Left ventricle myocardium superior (tissue), 1 donor: Measurements from ENCODE around the gene HIRIP3. TPM values are rescaled to one million over a fixed set of nuclear protein-coding genes. Genes with fewer than 3 reads are reported as not detected.
A peak's percentile ranks its signal among the peaks of the same experiment; 100 is the strongest.
"Not testable (repeated sequence)": the region's sequence is repeated elsewhere in the genome, so short reads cannot be mapped to it uniquely, and the experiment has no call there.

Experiments
- ATAC-seq: fragments of 200-7000 bp; cut with Tn5 transposase; one replicate; pipeline ENCODE4 v1.9.1; 2020; ENCODE audit warnings: mild to moderate bottlenecking, moderate library complexity
- DNase-seq: peaks from one replicate; pipeline ENCODE4 v3.0.0-alpha.2; 2020
- intact Hi-C: fragments of 100-400 bp; cut with micrococcal nuclease; formaldehyde crosslinking; loops from one replicate; pipeline ENCODE4 v1.11.0; 2022
- total RNA-seq: library from RNA; stranded (reverse); fragmentation: NEBNext Ultra II Directional; extraction: Animal tissue kit (Norgen Biotek cat#: 25700); gene quantifications from one replicate; pipeline ENCODE4 v1.2.1, GENCODE V29; 2021
- donor health status: DM: no; HTN: yes; CAD: no; lungs with severe emphysema.

The HIRIP3 gene
- total RNA-seq, 1 donor from 2014 or later: 19.4 TPM

DNA sequence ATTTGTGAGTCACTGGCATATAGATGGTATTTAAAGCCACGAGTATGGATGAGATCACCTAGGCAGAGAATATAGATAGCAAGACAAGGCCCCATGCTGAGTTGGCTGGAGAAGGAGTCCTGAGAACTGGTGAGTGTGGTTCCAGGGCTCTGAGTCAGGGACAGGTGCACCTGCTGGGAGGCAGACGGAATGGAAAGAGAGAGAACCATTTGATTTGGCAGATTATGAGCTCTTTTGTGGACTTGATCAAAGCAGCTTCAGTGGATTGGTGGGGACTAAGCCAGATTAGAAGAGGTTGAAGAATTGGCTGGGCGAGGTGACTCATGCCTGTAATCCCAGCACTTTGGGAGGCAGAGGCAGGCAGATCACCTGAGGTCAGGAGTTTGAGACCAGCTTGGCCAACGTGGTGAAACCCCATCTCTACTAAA, 23.3 kb upstream of the HIRIP3 start:
- DNase-seq (no peak), ATAC-seq (no peak)
- intact Hi-C loops: no loop called here

DNA sequence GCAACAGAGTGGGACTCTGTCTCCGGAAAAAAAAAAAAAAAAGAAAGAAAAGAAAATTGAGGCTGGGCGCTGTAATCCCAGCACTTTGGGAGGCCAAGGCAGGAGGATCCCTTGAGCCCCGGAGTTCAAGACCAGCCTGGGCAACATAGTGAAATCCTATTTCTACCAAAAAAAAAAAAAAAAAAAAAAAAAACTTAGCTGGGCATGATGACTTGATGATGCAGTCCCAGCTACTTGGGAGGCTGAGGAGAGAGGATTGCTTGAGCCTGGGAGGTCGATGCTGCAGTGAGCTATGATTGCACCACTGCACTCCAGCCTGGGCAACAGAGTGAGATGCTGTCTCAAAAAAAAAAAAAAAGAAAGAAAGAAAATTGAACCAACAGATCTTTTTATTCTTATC, 22.5 kb upstream of the HIRIP3 start:
- ATAC-seq, intact Hi-C loops: not testable (repeated sequence)
- peak; percentile 1 for DNase-seq

DNA sequence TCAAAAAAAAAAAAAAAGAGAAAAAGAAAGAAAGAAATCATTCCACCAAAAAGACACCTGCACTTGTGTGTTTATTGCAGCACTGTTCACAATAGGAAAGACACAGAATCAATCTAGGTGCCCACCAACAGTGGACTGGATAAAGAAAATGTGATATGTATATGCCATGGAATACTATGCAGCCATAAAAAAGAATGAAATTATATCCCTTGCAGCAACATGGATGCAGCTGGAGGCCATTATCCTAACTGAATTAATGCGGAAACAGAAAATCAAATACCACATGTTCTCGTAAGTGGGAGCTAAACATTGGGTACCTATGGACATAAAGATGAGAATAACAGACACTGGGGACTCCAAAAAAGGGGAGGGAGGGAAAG, 21.9 kb upstream of the HIRIP3 start:
- ATAC-seq (no peak), DNase-seq (no peak)
- intact Hi-C loops: no loop called here

DNA sequence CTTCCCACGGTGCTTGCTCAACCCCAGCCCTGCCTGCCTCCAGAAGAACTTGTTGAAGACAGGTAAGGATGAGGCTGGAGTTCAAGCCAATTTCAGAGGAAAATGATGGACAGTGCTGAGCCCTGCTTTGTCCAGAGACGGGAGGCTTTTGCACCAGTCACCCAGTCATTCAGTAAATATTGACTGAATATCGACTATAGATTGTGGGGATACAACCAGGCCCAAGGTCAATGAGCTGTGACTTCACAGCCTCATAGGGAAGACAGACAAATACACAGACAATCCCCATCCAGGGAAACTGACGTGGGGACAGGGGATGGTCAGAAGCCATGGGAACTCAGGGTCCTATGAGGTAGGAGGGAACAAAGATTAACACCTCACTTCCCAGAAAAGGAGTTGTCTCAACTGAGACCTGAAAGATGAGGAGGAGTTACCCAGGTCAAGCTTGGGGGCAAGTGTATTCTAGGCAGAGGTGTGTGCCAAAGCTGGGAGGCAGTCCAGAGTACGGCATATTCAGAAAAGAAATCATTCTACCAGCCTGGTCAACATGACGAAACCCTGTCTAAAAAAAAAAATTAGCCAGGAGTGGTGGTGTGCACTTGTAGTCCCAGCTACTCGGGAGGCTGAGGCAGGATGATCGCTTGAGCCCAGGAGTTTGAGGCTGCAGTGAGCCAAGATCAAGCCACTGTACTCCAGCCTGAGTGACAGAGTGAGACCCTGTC, 21.3 kb upstream of the HIRIP3 start:
- ATAC-seq (no peak), DNase-seq (no peak)
- intact Hi-C loops: no loop called here

DNA sequence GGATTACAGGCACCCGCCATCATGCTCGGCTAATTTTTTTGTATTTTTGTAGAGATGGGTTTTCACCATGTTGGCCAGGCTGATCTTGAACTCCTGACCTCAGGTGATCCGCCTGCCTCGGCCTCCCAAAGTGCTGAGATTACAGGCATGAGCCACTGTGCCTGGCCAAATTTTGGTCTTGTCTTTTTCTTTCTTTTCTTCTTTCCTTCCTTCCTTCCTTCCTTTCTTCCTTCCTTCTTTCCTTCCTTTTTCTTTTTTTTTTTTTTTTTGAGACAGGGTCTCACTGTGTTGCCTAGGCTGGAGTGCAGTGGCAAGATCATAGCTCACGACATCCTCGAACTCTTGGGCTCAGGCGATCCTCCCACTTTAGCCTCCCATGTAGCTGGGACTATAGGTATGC, 20.0 kb upstream of the HIRIP3 start:
- DNase-seq, intact Hi-C loops, ATAC-seq: not testable (repeated sequence)

DNA sequence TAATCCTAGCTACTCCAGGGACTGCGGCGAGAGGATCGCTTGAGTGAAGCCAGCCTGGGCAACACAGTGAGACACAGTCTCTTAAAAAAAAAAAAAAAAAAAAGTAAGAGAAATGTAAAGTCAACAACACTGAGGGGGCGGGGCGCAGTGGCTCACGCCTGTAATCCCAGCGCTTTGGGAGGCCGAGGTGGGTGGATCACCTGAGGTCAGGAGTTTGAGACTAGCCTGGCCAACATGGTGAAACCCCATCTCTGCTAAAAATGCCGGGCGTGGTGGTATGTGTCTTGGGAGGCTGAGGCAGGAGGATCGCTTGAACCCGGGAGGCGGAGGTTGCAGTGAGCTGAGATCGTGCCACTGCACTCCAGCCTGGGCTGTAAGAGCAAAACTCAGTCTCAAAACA, 17.2 kb upstream of the HIRIP3 start:
- DNase-seq, intact Hi-C loops, ATAC-seq: not testable (repeated sequence)

DNA sequence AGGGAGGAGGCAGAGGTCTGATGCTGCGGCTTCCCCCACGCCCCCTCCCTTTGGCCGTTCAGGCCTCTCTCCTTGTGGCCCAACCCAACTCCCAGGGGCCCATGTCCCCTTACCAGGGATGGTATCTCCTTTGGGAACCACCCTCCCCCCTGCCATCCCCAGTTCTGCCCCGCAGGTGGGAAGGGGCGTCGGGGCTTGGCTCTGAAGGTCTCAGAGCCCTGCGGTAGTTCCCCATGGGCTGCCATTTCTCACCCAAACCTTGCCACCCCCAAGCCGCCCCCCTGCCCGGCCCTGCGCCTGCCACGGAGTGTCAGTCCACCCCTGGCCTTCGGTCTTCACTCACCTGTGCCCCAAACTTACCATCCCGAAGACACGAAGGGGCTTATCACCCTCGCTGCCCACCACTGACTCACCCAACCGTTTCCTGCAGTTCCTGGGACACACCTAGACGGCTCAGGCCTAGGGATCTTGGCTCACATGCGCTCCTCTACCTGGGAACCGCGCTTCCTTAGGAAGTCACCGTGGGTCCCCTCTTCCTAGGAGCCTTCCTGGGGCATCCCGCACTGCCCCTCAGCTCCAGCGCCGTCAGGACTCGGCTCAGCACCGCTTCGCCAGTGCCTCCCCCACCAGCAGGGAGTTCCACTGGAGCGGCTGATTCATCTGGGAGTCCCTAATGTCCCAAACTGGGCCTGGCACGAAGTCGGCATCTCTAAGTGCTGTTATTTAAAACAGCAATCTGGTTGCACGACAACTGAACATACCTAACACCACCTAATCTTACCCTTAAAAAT, 16.5 kb upstream of the HIRIP3 start:
- no peak for ATAC-seq
- no peak for DNase-seq
- intact Hi-C loops: no loop called here

DNA sequence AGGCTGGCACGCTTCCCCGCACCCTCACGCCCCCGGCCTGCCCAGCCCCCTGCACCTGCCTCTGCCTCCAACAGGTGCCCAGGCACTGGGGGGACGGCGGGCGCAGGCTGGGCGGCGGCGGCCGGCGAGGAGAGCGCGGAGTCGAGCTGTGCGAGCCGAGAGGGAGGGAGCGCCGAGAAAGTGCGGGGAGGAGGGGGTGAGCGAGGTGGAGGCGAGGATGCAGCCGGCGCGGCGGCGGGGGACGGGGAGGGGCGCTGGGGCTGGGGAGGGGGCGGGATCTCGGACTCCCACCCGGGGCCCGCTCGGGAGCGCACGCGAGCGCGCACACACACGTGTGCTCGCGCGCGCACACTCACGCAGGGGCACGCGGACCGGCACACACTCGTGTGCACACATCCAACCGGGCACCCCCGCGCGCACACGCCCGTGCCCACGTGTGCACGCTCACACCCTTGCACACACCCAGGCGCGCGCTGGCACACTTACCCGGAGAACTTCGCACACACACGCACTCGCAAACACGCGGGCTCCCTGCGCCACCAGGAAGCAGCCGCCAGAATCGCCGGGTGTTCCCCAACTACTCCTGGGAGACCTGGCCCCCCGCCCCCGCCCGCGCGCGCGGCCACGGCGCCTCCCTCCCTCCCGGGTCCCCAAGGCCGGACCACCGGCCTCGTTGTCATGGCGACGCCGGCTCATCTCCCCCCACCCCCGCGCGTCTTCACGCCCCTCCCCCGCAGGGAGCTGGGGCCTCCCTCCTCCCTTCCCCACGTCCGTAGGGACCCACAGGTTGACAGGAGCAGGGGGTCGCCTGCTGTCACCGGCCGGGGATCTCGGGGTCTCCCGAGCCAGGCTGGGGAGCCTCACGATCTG, 15.7 kb upstream of the HIRIP3 start, which contains the start of gene DOC2A:
DOC2A (minus strand) TSS at position 184 of the 870 bp plus-strand sequence. CDS start 805 bp downstream, outside the sequence.
- no peak for DNase-seq
- ATAC-seq: no peak
- intact Hi-C loops: no loop called here

DNA sequence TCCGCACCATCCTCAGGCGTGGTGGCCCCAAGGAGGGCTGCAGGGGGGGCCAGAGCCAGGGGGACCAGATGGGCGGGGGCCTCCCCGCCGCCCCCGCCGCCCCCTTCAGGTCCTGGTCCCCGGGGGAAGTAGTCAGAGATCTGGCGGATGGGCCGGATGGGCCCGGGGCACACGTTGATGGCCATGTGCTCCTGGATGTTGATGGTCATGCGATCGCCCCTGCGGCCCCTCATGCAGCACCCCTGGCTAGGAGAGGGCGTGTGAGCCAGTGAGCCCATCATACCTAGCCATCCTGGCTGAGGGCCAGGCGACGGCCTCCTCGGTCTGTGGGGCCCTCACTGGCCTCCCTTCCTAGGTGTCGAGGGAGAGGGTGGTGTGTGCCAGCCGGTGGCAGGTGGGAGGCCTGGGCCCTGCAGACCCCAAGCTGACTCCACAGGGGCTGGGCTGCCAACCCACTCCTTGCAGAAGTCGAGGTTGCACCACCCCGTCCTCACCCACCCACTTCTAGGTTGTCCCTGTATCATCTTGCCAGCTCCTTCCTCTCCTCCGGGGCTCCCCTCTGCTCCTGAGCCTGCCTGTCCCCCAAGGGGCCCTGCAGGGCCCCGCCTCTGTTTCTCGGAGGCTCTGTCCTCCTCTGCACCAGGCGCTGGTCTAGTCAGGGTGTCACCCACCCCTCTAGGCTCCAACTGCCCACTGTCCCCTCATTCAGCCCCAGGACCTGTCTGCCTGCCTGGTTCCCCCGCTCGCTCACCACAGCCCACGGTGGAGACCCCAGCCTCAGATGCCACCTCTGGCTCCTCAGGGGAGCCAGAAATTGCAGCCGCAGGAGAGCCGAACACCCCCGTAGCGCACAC, 14.8 kb upstream of the HIRIP3 start:
- ATAC-seq (no peak), DNase-seq (no peak)
- intact Hi-C loops: no loop called here

DNA sequence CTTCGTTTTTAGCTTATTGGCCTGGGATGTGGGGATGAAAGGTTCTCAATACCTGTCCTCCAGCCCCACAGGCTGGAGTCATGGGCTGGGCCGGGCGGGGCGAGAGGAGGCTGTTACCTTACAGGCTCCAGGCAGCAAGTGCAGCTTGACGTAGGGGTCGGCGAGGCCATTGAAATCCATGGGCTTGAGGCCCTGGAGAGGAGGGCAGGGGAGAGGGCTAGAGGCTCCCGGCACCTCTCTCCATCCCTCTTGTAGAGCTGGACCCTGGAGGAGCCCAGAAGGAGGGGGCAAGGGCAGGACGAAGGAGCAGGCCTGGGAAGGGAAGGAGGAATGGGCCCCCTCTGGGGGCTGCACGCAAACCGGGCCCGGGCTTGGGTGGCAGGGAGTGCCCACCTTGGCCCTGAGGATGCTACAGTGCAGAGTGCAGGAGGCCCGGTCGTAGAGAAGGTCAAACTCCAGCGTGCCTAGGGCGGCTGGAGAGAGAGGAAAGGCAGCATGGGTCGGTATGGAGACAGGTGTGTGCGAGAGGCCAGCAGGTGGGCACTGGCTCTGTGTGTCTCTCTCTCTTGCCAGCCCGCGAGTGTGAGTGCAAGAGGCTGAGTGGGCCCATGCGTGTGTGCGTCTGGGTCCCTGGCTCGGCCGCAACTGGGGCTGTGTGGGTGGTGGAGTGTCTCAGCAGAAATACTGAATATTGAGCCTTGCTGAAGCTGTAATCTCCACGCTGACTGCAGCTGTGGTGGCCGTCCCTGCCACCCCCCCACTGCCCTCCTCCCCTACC, 13.9 kb upstream of the HIRIP3 start:
- DNase-seq (no peak), ATAC-seq (no peak)
- intact Hi-C loops: no loop called here

DNA sequence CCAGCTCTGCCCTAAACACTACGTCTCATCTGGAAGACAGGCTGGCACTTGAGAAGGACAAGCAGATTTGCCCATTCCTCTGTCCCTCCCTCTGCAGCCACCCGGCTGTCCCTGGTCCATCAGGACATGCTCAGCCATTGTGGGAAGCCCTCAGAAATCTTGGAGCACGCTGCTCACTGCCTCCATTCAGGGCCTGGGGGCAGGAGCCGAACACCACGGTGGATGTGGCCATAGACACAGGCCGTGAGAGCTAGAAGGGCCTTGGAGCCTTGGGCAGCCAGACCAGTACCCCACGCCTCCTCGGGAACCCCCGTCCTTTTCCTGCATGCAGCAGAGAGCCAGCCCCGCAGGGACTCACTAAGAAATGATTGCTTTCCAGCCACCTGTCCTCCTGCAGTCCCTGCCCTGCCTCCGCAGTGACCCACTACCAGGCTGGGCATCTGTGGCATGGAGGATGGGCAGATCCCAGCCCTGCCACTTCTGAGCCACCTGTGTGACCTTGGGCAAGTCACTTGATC, 12.0 kb upstream of the HIRIP3 start:
- peak; percentile 13 for DNase-seq
- intact Hi-C loops: no loop called here
- no peak for ATAC-seq

DNA sequence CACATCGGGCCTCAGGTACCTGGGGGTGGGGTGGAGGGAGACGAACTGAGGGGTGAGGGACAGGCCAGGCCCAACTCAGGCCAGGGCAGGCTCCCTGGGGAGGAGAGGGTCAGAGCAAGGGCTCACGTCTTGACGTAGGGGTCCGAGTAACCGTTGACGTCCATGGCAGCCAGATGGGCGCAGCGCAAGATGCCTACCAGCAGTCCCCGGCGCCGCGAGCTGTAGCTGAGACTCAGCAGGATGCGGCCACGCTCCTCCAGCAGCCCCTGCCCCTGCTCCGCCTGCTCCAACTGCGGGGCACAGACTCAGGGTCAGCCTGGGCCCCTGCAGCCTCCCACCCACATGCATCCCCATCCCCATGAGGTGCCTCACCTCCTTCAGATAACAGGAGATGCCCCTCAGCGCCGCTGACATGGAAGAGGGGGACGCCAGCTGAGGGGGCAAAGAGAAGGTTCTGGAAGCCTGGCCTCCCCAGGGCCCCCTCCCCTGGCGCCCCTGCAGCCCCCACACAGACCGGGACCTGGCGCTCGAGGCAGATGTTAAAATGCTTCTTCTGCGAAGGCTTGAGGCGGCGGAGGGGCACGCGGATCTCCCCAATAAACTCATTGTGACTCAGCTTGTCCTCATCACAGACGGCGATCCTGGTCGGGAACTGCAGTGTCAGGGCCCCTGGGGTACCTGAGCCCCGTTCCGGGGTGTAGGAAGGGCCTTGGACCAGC, 11.4 kb upstream of the HIRIP3 start:
- DNase-seq: no peak
- intact Hi-C loops: no loop called here
- ATAC-seq: no peak

DNA sequence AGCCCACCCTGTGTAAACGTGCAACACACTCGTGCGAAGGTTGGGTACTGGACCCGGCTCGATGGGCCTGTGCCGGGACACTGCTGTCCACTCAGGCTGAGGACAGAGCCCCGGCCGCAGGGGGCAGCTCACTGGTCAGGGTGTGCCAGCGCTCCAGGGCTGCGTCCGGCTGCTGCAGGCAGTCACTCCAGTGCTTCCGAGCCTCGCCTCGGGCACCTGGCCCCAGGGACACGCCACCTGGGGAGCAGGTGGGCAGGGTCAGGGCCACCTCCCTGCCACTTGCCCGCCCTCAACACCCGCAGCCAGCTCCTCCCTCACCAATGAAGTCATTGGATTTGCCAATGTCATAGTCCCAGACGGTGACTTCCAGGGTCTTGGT, 10.7 kb upstream of the HIRIP3 start:
- ATAC-seq (no peak), DNase-seq (no peak)
- intact Hi-C loops: no loop called here

DNA sequence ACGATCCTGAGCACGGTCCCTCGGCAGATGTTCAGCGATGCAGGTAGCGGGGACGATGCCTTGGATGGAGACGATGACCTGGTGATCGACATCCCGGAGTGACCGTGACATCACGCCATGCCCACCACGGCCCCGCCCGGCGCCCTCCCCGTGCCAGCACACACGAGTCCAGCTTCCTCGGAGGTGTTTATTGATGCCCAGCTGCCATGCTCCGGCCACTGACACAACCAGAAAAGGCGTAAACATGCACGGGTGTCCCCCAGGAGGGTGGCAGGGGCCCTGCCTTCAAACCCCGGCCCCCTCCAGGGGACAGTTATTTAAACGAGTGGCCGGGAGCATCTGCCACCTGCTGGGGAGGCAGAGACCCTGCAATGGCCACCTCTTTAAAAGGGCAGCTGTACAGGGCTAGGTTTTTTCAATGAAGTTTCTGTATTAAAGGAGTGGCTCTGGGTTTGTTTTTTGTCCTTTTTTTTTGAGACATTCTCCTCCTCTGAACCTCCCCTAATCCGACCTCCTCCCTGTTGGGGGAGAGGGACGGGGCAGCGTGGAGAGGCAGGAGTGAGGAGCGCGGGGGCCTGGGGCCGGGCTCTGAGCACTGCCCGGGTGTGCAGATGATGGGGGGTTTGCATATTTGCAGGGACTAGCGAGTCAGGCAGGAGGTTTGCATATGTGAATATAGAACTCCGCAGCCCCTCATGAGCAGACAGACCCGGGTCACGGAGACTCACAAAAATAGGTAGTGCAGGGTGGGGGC, 10.1 kb upstream of the HIRIP3 start:
- DNase-seq (peak; percentile 39), ATAC-seq (peak; percentile 64)
- intact Hi-C loops: no loop called here

DNA sequence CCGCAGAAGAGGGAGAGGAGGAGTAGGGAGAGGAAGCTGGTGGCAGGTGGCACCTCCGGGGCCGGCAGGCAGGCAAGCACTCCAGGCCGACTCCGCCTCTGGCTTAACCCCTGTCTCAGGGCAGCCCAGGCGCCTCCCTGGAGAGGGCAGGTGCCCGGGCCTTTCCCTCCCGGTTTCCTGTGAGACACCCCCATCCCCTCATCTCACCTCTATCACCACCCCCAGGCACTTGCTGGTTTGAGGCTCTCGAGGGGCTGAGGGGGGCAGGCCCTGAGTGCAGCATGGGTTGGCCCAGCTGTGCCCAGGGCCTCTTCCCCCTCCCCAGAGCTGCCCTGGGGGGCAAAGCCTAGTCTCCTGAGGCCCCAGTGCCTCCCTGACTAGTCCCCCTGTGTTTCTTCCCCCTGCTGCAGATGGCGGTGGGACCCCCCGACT, 9.4 kb upstream of the HIRIP3 start:
- intact Hi-C loops: no loop called here
- no peak for ATAC-seq
- no peak for DNase-seq

DNA sequence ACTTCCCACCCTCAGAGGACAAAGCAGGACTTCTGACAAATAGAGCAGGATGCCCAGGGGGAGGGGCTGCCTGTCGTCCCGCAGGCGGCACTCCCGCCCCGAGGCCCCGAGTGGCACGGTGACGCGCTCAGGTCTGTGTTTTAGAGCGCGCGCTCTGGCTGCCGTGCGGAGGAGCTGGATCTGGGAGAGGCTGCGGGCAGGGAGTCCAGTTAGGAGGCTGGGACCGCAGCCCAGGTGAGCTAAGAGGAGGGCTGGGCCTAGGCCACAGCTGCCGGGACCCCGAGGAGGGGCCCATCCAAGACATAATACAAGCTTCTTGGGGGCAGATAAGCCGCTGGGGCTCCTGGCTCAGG, 9.0 kb upstream of the HIRIP3 start:
- ATAC-seq (no peak), DNase-seq (no peak)
- intact Hi-C loops: no loop called here
